ENCODE results near the gene BTNL8. TPM values are rescaled to one million over a fixed set of nuclear protein-coding genes. Genes with fewer than 3 reads are reported as not detected.

The BTNL8 gene
- total and polyA plus RNA-seq, 2 donors (not counting 3 experiments of a cell fraction or from before 2014, with no cell fraction given), result not detected

GRCh38 chr5:180849827-180850226 is 49.1 kb upstream of the BTNL8 start:
- peaks cover 28% of the 10 kb centered on the region for H3K9me3 ChIP-seq (replicated peaks; ENCODE audit: control insufficient read depth, insufficient read depth, low read length)
- no TSS peak for BruUV-seq (replicated peaks)
- no peaks in the 10 kb centered on the region for H3K79me2 ChIP-seq (ENCODE audit: control insufficient read depth, insufficient read depth, low read length)
- no peak overlapping the region for H3K9ac ChIP-seq (replicated peaks; ENCODE audit: extremely low read depth, insufficient read depth, low read length)
- TF ChIP-seq JUN (IDR thresholded peaks at IDR 0.05; ENCODE audit: borderline replicate concordance, insufficient read depth, insufficient read length, low read depth) (no peak), MAX (IDR thresholded peaks at IDR 0.05; ENCODE audit: insufficient read depth, insufficient read length) (no peak), GATA2 (IDR thresholded peaks at IDR 0.05; ENCODE audit: insufficient read depth, insufficient read length, low read depth, low read length) (no peak), POLR2A (IDR thresholded peaks at IDR 0.05; ENCODE audit: low read depth, low read length) (no peak), CTCF (IDR thresholded peaks at IDR 0.05; ENCODE audit: extremely low read depth in 1 of 2, insufficient read depth in 1 of 2, low read depth in 1 of 2, low read length in 2 of 2) (no peak), EZH2 (IDR thresholded peaks at IDR 0.05; ENCODE audit: borderline replicate concordance, low read depth, low read length, severe bottlenecking) (no peak), MYC (IDR thresholded peaks at IDR 0.05; ENCODE audit: low read depth, low read length) (no peak), FOS (IDR thresholded peaks at IDR 0.05; ENCODE audit: borderline replicate concordance, insufficient read depth, low read length) (no peak), POLR2AphosphoS5 (IDR thresholded peaks at IDR 0.05; ENCODE audit: insufficient read depth, low read depth, low read length) (no peak)
- ChIA-PET POLR2A (no interaction called here), CTCF (no interaction called here)
- no peak overlapping the region for H3K4me3 ChIP-seq (replicated peaks in 1 of 3; ENCODE audit: insufficient read depth in 1 of 3, low read depth in 1 of 3, low read length in 3 of 3)
- peaks cover 16 to 24% of the 10 kb centered on the region in 2 experiments for H3K36me3 ChIP-seq (ENCODE audit: control insufficient read depth in 2 of 2, extremely low read depth in 1 of 2, insufficient read depth in 2 of 2, low read length in 2 of 2)
- no peaks in the 10 kb centered on the region for H4K20me1 ChIP-seq (replicated peaks; ENCODE audit: control insufficient read depth, extremely low read depth, insufficient read depth, low read length)
- H3K27ac ChIP-seq (ENCODE audit: insufficient read depth, low read depth, low read length), result no peak overlapping the region
- peaks cover 6% of the 10 kb centered on the region for H3K4me1 ChIP-seq (ENCODE audit: control insufficient read depth, extremely low read depth, insufficient read depth, low read length)
- H3K9me1 ChIP-seq (replicated peaks; ENCODE audit: control insufficient read depth, extremely low read depth, insufficient read depth, low read length), result no peaks in the 10 kb centered on the region
- H3K4me2 ChIP-seq (ENCODE audit: insufficient read depth, low read length), result no peak overlapping the region
- dilution Hi-C loops (cut with MboI; ENCODE audit: extremely low pct_ligation_motif_present, low sequenced_read_pairs) (no loop called here), intact Hi-C loops (cut with micrococcal nuclease) (no loop called here)
- no peak overlapping the region for H2AFZ ChIP-seq (ENCODE audit: low read depth, low read length)
- DNase-seq (ENCODE audit: low read depth, low spot score) (no peak), FAIRE-seq (no peak)
- H3K27me3 ChIP-seq (ENCODE audit: control insufficient read depth in 2 of 2, insufficient read depth in 2 of 2, low read length in 2 of 2), result no peaks in the 10 kb centered on the region
